Renal cortical epithelial cell (primary cell): ENCODE measurements around the gene RAB40C. TPM values are rescaled to one million over a fixed set of nuclear protein-coding genes. Genes with fewer than 3 reads are reported as not detected.
"Not testable (repeated sequence)": the region's sequence is repeated elsewhere in the genome, so short reads cannot be mapped to it uniquely, and the experiment has no call there.

ENCODE experiments used
- DNase-seq: peaks from one replicate; pipeline ENCODE4 v3.0.0-alpha.2; 2011; ENCODE audit warnings: low read depth
- total RNA-seq: library from RNA; depleted of rRNA; stranded (reverse); fragments of >200 nt; gene quantifications from 2 replicates; pipeline ENCODE4 v1.2.3, GENCODE V29; 2014

The RAB40C gene
- total RNA-seq, 1 donor from 2014 or later, result 12.1 TPM

DNA sequence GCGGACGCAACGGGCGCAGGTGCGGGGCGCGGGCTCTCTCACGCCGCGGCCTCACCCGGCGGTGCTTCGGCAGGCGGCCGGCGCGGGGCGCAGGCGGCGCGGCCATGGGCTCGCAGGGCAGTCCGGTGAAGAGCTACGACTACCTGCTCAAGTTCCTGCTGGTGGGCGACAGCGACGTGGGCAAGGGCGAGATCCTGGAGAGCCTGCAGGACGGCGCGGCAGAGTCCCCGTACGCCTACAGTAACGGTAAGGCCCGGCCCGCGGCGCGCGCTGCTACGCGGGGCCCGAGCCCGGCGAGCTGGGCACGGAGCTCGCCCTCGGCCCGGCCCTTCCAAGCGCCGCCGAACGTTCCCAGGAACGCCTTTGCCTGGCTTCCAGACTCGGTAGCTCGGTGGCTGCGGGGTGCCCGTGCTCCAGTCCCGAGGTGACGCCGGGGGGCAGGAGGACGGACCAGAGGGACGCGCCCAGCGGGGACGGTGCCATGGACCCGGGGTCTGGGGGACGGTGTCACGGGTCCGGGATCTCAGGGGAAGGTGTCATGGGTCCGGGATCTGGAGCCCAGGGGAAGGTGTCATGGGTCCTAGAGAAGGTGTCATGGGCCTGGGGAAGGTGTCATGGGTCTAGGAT is 435 bp downstream of the RAB40C start:
- DNase-seq, result no peak

DNA sequence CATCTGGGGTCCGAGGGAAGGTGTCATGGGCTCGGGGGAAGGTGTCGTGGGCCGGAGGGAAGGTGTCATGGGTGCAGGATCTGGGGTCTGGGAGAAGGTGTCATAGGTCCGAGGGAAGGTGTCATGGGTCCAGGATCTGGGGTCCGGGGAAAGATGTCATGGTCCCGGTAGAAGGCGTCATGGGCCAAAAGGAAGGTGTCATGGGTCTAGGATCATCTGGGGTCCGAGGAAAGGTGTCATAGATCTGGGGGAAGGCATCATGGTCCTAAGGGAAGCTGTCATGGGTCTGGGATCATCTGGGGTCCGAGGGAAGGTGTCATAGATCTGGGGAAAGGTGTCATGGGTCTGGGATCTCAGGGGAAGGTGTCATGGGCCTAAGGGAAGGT is 942 bp downstream of the RAB40C start:
- DNase-seq, result no peak

DNA sequence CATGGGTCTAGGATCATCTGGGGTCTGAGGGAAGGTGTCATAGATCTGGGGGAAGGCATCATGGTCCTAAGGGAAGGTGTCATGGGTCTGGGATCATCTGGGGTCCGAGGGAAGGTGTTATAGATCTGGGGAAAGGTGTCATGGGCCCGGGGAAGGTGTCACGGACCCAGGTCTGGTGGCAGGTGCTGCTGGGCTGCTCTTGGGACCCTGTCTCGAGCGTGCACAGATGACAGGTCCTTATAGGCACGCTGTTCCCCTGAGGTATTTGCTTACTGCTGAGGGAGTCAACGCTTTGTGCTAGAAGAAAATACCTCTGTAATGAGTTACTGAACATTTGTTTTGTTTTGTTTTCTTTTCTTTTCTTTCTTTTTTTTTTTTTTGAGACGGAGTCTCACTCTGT is 1.4 kb downstream of the RAB40C start:
- no peak for DNase-seq

DNA sequence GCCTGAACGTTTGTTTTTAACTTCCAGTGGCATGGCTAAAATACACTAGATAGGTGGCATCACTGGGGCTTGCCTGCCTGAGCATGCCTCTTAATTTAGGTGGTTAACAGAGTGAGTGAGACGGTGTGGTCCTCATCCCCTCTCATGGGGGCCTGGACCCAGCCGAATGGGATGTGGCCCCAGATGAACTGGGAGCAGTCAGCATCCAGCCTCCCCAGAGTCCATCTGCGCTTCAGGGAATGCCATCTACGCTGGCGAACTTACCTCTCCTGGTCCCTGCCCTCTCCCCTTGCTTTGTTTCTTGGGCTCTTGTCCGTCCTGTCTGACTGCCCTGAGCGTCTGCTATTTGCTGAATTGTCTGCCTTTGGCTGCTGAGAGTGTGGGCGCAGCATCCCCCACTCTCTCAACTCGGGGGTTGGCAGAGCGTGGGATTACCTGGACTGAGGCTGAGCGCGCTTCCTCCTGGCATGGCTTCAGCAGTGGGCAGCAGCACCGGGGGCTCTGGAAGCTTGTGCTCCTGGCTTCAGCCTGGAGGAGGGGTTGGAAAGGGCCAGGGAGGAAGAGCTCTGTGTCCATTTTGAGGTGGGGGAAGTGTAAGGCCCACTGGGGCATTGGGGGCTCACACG is 2.1 kb downstream of the RAB40C start:
- DNase-seq, result no peak

DNA sequence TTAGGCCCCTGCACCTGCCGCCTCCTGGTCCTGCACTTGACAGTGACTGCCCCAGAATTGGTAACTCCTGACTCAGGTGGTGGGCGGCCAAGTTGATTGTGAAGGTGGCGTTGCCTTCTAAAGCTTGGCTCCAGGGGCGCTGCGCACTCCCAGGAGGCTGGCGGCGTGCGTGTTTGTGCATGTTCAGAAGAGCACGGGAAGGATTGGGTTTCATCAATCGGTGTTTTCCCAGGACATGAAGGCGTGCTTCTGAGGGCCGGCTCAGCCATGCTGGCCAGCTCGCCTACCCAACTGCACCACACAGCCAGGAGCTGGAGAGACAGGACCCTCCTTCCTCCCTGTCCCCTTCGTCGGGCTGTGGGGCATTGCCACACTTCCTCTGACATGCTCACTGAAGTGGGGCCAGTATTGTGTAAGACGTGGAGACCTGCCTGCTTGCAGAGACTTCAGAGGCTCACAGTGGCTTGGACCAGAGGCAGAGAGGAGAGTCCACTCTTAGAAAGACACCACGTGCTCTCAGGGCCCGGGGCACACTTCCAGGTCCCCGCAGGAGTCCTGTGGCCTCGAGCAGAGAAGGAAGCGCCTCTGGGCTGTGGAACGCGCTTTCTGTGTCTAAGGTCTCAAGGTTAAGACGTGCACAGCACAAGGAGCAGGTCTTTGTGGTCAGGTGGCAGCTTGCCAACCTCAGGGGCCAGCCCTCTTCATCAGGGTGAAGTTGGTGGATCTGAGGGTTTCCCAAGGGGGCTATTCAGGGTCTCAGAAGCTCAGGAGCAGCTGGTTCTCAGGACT is 2.8 kb downstream of the RAB40C start:
- DNase-seq, result peak; percentile 72

DNA sequence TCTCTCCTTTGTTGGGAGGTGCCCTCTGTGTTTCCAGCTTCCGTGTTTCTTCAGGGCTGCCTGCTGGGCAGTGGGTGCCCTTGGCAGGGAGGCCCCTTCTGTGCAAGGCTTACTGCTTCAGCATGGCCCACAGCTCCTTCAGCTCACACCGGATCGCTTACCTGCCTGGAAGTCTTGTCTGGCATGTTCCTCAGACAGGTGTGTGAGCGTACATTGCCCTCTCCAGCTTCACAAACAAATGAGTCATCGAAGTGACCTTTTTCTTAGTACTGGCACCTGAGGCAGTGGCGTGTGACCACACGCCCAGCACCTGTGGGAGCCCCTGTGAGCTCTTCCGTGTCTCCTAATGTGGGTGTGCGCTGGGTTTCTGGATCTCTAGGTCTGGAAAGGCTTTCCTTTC is 3.5 kb downstream of the RAB40C start:
- peak; percentile 68 for DNase-seq

DNA sequence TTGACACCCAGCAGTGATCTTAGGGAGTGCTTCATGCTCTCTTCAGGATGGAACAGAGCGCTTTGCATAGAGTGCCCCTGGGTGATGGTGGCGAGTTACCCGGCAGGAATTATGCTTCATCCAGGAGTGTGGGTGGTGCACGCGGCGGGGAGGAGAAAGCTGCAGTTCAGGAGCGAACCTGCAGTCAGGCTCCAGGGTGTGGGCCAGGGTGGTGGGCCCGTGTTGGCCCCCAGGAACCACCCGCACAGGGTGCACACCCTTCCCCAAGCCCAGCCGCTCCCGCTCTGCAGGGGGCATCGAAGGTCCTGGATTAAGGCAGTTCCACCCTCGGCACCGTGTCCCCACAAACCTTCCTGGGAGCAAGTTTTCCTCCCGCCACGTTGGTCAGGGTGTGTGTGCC is 3.9 kb downstream of the RAB40C start:
- DNase-seq, result no peak

DNA sequence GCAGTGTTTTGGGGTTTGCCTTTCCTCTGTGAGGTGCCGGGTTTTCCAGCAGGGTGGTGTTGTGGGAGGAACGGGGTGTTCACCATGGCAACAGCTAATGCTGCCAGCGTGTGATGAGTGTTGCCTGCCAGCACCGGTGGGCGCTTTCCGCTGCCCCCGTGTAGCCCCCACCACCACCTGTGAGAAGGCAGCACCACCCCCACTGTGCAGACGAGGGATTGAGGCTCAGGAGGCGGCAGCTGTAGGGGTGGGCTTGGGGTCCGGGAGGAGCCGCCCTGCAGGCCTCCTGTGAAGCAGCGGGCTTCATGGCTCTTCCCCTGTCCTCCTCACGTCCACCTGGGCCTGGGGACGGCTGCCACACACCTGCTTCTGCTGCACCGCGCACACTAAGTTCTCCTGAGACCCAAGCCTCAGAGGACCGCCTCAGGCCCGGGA is 5.2 kb downstream of the RAB40C start:
- DNase-seq, result no peak

DNA sequence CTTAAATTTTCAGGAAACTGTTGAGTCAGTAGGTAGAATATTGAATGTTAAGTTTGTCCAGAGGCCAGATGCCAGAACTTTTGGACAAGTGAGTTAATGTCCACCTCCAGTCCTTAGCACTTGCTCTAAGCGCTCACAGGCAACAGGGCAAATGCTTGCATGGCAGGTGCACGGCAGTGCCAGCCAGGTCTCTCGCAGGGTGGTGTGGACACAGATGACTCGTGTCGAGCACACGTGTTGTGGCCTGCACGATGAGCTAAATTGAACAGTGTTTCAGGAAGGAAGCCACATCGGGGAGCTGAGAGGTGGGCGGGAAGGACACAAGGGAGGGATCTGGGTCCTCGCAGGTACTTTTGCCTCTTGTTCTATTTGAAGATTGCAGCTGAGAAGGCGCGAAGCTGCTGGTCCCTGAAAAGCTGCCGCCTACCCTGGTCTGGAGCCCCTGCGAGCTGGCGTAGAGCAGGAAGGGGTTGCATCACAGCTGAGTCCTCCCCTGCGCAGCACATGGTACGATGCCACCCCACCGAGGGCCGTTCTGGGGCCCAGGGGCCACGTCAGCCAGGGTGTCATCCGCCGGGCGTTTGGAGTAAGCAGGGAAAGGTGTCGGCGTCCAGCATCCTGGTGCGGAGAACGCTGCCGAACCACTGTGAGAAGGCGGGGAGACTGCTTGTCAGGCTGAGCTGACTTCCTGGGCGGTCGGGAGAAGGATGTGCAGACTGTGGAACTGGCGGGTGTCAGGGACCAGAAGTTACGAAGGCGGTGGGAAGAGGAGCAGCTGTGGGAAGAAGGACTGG is 6.3 kb downstream of the RAB40C start:
- no peak for DNase-seq

DNA sequence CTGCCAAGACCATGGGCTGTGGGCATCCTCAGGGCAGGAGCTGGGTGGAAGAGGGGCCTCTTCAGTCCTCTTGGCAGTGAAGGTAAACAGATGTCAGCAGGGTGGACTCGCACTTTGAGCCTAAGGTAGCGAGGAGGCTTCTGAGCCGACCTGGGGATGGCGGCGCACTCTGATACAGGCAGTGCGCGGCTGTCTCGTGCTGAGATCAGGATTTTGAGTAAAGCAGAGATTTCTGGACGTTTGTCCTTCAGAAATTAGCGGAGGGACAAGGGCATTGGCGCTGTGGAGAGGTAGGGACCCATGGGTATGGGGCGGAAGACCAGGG is 6.8 kb downstream of the RAB40C start:
- DNase-seq, result no peak

DNA sequence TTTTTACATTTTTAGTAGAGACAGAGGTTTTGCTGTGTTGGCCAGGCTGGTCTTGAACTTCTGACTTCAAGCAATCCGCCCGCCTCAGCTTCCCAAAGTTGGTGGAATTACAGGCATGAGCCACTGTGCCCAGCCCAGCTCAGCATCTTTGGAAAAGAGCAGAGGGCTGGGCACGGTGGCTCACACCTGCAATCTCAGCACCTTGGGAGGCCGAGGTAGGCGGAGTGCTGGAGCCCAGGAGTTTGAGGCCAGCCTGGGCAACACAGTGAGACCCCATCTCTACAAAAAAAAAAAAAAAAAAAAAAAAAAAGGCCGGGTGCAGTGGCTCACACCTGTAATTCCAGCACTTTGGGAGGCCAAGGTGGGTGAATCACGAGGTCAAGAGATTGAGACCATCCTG is 7.8 kb downstream of the RAB40C start:
- not testable (repeated sequence) for DNase-seq

DNA sequence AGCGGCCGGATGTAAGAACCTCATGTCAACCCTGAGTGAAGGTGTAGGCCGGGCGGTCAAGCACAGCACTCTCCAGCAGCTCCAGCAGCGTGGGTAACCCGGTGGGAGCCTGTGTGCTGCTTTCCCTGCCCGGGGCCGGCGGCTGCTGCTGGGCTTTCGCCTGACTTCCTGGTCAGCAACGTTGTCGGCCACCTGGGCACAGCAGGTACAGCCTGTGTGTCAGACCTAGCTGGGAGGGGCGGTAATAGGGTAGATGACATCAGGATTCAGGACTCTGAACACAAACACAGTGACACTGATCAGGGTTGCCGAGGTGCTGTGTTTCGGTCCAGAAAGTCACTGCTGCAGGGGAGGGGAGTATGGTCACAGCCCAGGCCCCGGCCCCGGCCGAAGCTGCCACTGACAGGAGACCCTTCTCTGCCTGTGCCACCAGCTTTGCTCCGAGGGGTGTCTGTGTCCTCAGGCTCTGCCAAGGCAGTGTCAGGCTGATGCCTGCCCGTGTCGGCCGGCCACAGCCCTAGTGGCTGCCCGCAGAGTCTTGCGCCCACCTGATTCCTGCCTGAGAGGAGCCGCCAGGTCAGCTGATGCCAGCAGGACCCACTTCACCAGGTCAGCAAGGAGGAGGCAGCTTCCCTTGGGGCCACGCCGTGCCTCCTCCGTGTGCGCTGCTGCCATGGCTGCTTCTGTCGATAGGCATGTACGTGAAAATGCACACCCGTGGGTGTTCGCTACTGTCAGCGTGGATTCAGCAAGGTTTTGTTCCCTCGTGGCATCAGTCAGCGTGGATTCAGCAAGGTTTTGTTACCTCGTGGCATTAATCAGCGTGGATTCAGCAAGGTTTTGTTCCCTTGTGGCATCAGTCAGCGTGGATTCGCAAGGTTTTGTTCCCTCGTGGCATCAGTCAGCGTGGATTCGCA is 9.2 kb downstream of the RAB40C start:
- DNase-seq, result no peak

DNA sequence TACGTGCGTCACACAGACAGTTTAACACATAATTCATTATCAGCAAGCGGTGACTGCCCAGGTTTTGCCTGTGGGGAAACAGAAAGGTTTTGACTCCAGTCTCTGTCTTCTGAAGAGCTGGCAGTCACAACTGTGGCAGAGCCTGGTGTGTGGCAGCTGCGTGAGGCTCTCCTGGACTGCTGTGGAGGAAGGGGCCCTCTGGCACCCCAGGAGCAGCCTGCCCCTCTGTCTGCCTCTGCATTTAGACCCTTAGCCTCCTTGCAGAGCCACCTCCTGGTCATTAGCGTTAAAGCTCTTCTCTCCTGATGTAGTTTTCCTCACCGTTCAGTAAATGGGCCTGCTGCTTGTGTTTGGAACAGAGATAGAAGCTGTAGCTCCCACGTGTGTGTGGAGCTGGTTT is 10.9 kb downstream of the RAB40C start:
- no peak for DNase-seq

DNA sequence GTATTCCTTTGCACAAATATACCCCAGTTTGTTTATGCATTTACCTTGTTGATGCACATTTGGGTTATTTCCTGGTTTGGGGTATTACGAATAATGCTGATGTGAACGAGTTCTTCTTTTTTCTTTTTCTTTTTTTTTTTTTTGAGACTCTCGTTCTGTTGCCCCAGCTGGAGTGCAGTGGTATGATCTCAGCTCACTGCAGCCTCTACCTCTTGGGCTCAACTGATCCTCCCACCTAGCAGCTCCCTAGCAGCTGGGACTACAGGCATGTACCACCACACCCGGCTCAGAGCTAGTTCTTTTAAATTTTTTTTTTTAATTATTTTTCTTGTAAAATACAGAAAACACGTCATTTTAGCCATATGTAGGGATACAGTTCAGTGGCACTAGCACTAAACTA is 14.1 kb downstream of the RAB40C start:
- no peak for DNase-seq

DNA sequence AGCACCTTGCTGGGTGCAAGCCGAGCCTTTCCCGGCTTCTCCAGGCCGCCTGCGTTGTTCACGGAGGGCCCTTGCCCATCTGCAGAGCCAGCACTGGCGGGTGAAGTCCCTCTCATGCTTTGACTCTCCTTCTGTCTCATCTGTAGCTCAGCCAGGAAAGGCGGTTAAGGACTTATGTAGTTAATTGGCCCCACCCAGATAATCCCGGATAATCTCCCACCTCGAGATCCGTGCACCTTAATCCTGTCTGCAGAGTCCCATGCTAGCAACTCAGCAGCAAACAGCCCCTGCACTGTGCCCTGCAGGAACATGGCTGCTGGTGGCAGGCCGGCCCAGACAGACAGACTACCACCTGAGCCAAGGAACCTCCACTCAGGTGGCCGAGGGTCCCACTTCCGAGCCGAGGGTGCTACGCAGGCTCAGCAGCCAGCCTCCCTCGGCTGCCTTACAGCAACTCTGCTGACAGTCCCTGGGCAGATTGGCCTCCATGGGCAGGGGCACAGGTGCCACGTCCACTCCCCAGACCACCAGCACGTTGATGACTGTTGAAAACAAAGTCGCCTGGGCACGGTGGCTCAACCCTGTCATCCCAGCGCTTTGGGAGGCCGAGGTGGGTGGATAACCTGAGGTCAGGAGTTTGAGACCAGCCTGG is 16.9 kb downstream of the RAB40C start:
- DNase-seq, result no peak

DNA sequence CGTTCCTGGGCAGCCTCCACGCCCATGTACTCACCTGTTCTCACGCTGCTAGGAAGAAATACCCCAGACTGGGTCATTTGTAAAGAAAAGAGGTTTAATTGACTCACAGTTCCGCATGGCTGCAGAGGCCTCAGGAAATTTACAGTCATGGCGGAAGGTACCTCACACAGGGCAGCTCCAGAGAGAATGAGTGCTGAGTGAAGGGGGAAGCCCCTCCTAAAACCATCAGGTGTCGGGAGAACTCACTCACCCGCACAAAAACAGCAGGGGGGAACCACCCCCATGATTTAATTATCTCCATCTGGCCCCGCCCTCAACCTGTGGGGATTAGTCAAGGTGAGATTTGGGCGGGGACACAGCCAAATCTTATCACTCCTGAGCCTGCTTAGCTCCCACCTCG is 18.2 kb downstream of the RAB40C start:
- DNase-seq, result no peak

DNA sequence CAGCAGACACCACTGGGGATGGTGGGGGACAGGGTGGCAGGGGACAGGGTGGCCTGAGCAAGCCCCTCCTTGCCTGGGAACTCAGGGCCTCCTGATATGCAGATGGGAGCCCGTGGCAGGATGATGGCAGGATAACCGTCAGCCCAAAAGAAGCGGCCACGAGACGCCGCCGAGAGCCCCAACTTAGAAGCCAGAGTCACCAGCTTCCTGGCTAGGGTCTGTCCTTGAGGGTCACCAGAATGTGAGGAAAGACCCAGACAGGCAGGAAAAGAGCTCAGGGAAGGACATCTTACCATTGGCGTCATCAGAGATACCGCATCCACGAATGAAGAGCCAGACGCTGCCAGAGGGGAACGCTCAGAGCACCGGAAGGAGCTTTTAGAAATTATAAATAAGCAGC is 19.4 kb downstream of the RAB40C start:
- no peak for DNase-seq

DNA sequence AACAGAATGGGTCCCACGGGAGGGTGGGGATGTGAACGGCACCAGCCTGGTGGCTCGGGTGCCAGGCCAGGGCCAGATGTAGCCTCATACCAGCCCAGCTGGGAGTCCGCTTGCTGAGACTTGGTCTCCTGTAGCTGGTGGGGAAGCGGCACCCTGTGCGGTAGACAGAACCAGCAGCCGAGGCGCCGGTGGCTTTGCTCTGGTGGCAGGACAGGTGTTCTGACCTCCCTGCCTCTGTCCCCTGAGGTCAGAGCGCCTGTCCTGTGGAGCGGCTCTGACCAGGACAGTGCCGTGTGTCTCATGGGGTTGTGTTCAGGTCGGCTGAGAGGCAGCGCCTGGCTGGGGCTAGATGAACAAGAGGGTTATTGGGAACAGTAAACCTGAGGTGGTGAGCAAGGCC is 20.1 kb downstream of the RAB40C start:
- no peak for DNase-seq

DNA sequence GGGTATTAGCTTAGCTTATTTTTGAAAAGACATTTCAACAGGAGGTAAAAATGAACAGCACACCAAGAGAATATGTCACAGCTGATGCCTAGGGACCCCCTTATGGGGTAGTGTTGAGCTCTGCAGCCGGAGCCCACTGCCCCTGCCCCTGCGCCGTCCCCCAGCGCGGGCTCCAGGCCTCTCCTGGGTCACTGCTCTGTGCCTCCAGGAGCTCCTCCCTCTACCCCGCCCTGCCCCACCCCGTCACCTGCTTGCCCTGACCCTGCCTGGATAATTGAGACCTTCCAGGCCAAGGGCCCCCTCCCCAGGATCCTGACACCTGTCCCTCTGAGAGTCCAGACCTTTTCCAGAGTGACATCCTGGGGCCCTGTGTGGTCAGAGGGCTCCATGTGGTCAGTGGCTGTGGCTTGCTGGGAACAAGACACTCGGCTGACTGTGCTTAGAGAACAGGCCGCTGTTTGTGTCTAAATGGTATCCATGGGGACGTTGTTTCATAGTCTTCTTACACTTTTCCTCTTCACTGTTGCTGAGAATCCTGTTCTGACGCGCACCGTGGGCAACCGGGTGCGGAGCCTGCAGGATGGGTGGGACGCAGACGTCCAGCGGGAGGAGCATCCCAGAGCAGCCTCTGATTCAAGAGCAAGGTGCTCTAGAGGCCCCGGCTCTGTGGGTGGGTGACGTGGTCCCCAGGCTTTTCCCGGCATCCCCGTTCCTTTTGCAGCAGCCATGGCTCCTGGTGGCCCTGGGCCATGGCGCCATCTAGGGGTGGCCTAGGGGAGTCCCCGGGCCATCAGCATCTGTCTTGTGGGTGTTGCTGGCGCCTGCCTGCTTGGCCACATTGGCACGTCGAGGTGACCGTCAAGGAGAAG is 20.9 kb downstream of the RAB40C start:
- peak; percentile 16 for DNase-seq

DNA sequence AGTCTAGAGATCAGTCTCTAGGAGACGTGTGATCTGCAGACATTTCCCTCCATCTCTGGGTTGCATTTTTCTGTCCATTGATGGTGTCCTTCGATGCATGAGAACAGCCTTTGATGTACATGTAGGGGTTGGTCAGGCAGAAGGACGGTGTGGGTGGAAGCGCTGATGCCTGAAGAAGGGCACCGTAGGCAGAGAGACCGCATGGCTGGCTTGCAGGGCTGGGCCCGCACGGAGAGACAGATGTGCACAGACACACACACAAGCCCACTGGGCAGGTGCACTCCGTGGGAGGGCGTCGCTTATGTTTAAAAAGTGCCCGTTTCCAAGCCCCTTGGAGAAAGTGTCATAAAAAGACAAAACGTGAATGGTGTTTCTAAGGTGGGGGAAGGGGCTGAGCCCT is 25.3 kb downstream of the RAB40C start:
- DNase-seq, result no peak
